ENCODE results near the gene GRK1.

GRK1 gene

DNA sequence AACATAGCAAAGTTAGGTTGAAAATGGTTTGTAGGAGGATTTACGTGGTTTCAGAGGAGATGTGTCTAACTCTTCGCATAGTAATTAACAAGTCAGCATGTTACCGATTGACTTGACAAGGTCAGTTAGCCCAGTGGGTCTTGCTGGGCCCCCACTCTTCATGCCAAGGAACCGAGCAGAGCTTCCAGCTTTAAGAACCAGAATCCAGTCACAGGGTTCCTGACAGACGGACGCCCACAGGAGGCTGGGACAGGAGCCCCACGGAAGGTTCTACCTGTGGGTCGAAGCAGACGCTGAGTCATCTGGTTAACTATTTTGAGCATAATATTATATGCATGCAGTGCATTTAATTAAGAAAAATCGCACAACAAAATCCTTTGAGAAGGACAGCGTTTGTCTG is 95.5 kb downstream of the GRK1 start:
- DNase-seq (no peak), ATAC-seq (replicated peaks) (no peak)
- Mint-ChIP-seq H3K4me1 (peaks cover 11 to 15% of the 10 kb centered on the region in 2 donors), H3K27ac (no peak overlapping the region), H3K27me3 (peaks cover 58 to 59% of the 10 kb centered on the region in 2 donors), H3K36me3 (peaks cover 0 to 3% of the 10 kb centered on the region in 2 donors), H3K4me3 (no peak overlapping the region), H3K9me3 (no peaks in the 10 kb centered on the region)

DNA sequence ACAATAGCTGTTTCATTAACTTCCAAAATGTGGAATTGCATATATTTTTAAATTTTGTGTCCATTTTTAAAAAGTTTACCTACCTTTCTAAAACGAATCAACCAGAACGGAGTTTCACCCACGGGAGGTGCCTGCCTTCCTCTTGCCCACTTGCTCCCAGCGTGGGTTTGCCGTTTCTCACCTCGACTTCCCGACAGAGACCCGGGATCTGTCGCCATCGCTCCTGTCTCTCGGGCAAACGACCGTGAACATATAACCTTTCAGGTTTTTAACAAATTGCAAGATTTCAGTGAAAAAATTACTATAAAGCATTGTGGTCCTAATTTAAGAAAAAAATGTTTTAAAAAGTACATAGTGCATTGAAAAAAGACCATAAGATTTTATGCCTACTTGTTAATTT is 96.2 kb downstream of the GRK1 start:
- Mint-ChIP-seq H3K27ac (no peak overlapping the region), H3K27me3 (peaks cover 58 to 59% of the 10 kb centered on the region in 2 donors), H3K9me3 (no peaks in the 10 kb centered on the region), H3K4me3 (no peak overlapping the region), H3K36me3 (peaks cover 0 to 3% of the 10 kb centered on the region in 2 donors), H3K4me1 (peaks cover 9 to 13% of the 10 kb centered on the region in 2 donors)
- DNase-seq (no peak), ATAC-seq (replicated peaks) (no peak)

DNA sequence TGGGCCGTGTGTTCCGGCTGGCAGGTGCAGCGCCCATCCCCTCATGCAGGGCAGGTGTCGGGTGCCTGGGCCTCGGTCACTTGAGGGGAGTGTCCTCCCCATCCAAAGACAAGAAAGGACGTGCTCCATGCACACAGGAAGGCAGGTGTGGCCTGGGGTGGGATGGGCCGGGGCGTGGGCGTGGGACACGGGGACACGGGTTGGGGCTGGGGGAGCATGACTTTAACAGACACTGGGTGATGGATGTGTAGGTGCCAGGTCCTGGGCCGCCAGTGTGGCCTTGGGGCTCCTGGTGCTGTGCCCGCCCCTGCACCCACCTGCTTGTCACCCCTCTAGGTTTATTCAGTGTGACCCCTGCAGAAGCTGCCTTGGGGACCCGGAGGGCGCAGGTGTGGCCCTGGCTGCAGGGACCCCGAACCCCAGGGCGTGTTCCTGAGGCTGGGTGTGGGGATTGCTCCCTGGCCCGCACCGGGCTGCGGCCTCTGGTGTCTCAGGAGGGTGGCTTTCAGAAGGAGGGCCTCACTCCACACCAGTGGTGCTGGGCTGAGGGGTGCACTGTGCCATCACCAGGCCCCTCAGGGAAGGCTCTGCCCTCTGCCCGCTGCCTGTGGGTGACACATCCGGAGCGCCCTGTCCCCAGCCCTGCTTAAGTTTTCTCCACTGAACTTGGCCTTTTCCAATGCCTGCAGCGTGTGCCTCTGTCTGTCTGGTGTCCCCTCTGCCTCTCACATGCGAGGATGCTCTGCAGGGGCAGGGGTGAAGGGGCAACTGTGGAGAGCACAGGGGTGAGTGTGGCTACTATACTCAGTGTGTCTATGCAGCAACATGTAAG is 97.2 kb downstream of the GRK1 start:
- Mint-ChIP-seq H3K4me3 (no peak overlapping the region), H3K4me1 (peaks cover 5 to 7% of the 10 kb centered on the region in 2 donors), H3K9me3 (no peaks in the 10 kb centered on the region), H3K27me3 (peaks cover 60 to 66% of the 10 kb centered on the region in 2 donors), H3K27ac (no peak overlapping the region), H3K36me3 (no peaks in the 10 kb centered on the region)
- ATAC-seq (replicated peaks) (no peak), DNase-seq (no peak)

DNA sequence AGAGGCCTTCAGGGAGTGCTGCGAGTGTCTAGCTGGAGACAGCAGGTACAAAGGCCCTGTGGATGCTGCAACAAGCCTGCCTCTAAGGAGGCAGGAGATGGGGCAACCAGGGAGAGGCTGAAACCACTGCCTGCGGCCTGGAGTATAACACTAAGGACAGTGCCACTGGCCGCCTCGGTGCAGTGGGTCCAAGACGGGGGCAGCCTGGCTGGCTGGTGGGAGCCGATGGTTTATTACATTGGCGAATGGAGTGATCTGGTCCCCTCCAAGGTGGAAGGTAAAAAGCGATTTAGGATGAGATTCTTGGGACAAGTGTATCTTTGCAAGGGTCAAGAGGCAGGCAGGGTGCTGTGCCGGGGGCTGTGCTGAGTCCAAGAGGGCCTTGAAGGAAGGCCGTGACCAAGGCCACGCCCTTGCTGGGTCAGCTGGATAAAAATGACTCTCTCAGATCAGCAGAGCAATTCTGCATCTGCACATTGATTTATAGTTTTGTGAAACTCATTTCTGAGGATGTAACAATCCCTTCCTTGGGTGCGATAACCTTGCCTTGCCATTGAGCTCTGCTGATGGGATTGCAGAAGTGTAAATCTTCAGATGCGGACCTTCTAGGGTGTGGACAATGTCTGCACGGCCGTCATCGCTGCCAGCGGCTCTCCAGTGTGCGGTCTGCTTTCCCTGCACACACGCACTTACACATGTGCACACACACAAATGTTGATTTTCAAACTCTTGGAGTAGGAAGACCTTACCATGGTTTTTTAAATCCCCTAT is 98.0 kb downstream of the GRK1 start:
- Mint-ChIP-seq H3K4me1 (no peaks in the 10 kb centered on the region), H3K4me3 (no peak overlapping the region), H3K36me3 (no peaks in the 10 kb centered on the region), H3K27ac (no peak overlapping the region), H3K27me3 (peaks cover 53 to 60% of the 10 kb centered on the region in 2 donors), H3K9me3 (no peaks in the 10 kb centered on the region)
- DNase-seq (no peak), ATAC-seq (replicated peaks) (no peak)

DNA sequence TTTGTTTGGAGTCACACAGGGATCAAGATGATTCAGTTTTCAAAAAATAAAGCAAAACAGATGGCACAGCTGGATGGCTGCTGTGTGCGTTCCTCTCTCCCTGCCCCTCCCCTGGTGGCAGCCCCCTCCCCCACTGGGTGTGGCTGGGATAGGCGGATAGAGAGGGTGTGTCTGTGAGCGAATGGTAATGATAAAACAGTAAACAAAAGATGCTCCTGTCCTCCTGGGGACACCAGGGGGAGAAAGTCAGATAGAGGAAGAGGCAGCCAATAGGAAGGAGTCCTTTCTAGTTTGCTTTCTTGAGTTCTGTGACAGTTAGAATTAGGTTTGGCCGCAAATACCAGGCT is 98.5 kb downstream of the GRK1 start:
- Mint-ChIP-seq H3K9me3 (no peaks in the 10 kb centered on the region), H3K4me3 (no peak overlapping the region), H3K36me3 (no peaks in the 10 kb centered on the region), H3K27ac (no peak overlapping the region), H3K4me1 (no peaks in the 10 kb centered on the region), H3K27me3 (peaks cover 49 to 58% of the 10 kb centered on the region in 2 donors)
- ATAC-seq (replicated peaks): no peak
- no peak for DNase-seq

DNA sequence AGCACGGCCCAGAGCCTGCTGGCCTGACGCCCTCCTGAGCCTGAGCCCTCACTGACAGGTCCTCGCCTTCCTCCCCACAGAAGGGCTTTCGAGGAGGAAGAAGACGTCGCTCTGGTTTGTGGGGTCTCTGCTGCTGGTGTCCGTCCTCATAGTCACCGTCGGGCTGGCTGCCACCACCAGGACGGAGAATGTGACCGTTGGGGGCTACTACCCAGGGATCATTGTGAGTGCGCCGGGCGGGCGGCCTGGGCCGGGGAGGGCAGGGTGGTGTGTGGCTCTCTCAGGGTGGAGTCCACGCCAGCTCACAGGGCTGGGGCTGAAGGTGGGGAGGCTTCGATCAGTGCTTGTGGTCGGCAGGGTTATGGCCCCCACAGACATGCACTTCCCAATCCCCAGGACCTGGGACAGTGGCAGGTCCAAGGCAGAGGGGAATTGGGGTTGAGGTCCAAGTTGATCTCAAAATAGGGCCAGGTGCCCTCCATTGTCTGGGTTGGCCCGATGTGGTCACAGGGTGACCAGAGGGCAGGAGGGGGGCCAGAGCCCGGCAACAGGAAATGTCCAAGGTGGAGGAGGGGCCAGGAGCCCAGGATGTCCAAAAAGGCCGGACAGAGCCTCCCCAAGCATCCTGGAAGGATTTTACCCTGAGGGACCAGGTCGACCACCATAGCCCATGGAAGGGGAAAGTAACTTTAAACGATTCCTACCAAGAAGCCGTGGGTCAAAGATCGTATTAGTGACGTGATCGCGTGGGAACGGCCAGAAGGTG is 99.2 kb downstream of the GRK1 start:
- no peaks in the 10 kb centered on the region for H3K9me3 Mint-ChIP-seq
- no peaks in the 10 kb centered on the region for H3K4me1 Mint-ChIP-seq
- H3K27me3 Mint-ChIP-seq: peaks cover 42 to 51% of the 10 kb centered on the region in 2 donors
- ATAC-seq (replicated peaks): no peak
- no peak overlapping the region for H3K27ac Mint-ChIP-seq
- no peaks in the 10 kb centered on the region for H3K36me3 Mint-ChIP-seq
- H3K4me3 Mint-ChIP-seq: no peak overlapping the region
- no peak for DNase-seq

DNA sequence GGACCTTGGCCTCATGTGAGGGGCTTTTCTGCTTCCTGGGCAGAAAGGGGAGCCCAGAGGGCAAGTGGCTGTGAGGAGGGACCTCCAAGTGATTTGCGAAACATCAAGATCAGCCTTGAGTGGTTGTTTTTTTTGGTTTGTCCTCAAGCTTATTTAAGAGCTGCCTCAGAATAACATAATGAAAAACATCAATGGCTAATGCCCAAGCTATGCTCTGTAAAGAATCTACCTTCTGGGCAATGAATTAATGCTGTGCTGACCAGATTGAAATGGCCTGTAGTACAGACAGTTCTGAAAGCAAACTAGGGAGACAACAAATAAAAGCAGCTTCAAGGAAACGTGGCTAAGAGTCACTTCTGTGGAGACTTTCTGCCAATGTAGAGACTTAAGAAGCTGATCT is 100.3 kb downstream of the GRK1 start:
- peaks cover 31 to 39% of the 10 kb centered on the region in 2 donors for H3K27me3 Mint-ChIP-seq
- H3K27ac Mint-ChIP-seq: no peak overlapping the region
- no peaks in the 10 kb centered on the region for H3K4me1 Mint-ChIP-seq
- no peak overlapping the region for H3K4me3 Mint-ChIP-seq
- H3K36me3 Mint-ChIP-seq: no peaks in the 10 kb centered on the region
- H3K9me3 Mint-ChIP-seq: peaks cover 0 to 3% of the 10 kb centered on the region in 2 donors
- no peak for ATAC-seq (replicated peaks)
- no peak for DNase-seq

DNA sequence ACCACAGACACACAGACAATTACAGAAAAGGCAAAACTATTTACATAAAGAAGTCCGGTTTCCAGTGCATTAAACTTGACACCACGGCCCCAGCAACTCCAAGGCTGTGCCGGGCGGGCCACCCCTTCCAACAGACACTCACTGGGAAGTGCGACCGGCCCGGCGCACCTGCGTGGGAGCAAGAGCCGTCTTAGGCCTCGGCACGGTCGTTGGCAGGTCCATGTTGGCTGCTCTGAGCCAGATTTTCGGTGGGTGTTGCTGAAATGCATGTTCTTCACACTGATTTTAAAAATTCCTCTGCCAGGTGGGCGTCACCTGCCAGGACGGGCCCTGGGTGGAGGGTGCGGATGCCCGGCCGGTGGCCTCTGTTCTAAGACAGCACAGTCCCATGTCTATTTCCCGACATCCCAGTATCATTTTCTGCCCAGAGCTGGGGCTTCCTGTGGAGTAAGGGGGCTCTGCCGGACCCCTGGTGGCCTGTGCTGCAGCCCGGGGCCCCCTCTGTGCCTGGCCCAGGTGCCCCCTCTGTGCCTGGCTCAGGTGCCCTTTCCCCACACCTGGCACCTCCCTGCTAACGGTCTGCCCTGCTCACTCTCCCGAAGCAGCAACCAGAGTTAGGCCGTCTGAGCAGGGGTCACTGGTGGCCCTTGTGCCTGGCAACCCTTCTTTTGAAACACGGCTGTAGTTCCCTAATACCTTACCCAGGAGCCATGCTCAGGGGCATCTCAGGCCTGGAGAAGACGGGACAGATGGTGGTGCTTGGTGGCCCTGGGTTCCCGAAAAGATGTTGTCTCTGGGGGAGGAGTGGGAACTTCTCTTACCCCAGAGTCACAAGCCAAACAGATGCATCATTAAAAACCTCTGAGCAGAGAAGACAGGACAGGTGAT is 101.2 kb downstream of the GRK1 start:
- Mint-ChIP-seq H3K4me3 (no peak overlapping the region), H3K36me3 (no peaks in the 10 kb centered on the region), H3K27ac (no peak overlapping the region), H3K9me3 (peaks cover 0 to 3% of the 10 kb centered on the region in 2 donors), H3K27me3 (peaks cover 27 to 30% of the 10 kb centered on the region in 2 donors), H3K4me1 (no peaks in the 10 kb centered on the region)
- DNase-seq (no peak), ATAC-seq (replicated peaks) (no peak)

DNA sequence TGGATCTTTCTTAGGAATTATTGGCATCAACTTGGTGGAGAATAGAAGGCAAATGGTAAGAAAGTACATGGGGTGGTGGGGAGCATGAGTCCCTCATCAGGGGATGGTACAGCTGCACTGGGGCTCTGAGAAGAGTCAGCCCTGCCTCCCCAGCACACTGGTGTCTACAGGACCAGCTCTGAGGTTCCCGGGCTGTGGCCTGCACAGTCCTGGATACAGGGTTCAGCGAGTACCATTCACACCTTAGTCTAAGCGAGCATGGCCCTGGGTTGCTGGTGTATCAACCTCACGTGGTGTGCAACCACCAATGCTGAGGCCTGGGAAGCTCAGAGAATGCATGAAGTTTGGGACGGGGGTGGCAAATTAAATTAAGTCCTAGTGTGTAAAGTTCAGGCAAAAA is 102.1 kb downstream of the GRK1 start:
- Mint-ChIP-seq H3K27ac (no peak overlapping the region), H3K4me3 (no peak overlapping the region), H3K27me3 (peaks cover 20 to 24% of the 10 kb centered on the region in 2 donors), H3K4me1 (no peaks in the 10 kb centered on the region), H3K36me3 (no peaks in the 10 kb centered on the region), H3K9me3 (peaks cover 0 to 3% of the 10 kb centered on the region in 2 donors)
- ATAC-seq (replicated peaks) (no peak), DNase-seq (no peak)

DNA sequence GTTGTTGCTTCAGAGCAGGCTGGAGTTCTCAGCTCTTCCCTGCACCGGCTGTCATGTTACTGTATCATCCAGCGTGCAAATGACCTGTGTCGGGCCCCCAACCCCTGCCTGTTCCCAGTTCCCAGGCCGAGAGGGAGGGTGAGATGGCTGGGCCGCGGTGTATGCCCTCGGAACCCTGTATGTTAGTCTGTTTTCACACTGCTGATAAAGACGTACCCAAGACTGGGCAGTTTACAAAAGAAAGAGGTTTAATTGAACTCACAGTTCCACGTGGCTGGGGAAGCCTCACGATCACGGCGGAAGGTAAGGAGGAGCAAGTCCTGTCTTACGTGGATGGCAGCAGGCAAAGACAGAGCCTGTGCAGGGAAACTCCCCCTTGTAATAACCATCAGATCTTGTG is 102.9 kb downstream of the GRK1 start:
- no peak overlapping the region for H3K27ac Mint-ChIP-seq
- H3K27me3 Mint-ChIP-seq: peaks cover 16 to 24% of the 10 kb centered on the region in 2 donors
- H3K4me3 Mint-ChIP-seq: no peak overlapping the region
- no peaks in the 10 kb centered on the region for H3K4me1 Mint-ChIP-seq
- H3K36me3 Mint-ChIP-seq: no peaks in the 10 kb centered on the region
- peaks cover 0 to 3% of the 10 kb centered on the region in 2 donors for H3K9me3 Mint-ChIP-seq
- ATAC-seq (replicated peaks) (no peak), DNase-seq (no peak)

DNA sequence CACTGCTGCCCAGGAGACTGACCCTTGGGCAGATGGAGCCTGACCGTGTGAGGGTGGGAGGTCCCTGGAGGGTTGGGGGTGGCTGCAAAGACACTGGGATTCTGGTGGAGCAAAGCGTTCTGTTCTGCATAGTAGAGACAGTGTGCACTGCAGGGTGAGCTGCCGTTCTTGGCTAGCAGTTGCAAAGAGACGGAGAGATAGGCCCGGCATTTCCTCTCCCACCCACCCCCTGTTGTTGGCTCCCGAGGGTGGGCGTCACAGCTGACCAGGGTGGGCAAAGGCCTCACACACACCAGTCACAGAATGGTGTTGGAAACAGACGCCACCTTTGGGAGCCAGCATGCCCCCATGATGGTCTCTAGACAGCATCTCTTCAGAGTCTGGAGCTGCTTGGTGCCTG is 103.4 kb downstream of the GRK1 start:
- no peak overlapping the region for H3K27ac Mint-ChIP-seq
- ATAC-seq (replicated peaks) (no peak), DNase-seq (no peak)
- H3K4me3 Mint-ChIP-seq: no peak overlapping the region
- no peaks in the 10 kb centered on the region for H3K36me3 Mint-ChIP-seq
- H3K27me3 Mint-ChIP-seq: peaks cover 14 to 22% of the 10 kb centered on the region in 2 donors
- peaks cover 0 to 3% of the 10 kb centered on the region in 2 donors for H3K9me3 Mint-ChIP-seq
- no peaks in the 10 kb centered on the region for H3K4me1 Mint-ChIP-seq

DNA sequence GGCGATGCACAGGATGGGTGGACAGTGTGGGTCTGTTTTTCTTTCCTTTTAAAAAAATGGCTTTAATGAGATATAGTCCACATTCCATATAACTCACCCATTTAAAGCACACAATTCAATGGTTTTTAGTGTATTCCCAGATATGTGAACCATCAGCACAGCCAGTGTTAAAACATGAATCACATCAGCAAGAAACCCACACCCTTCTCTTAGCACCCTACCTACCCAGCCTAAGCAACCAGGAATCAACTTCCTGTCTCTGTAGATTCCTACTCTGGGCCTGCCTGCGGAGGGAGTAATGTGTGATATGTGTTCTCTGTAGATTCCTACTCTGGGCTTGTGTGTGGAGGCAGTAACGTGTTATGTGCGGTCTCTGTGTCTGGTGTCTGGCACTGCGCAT is 103.9 kb downstream of the GRK1 start:
- H3K4me1 Mint-ChIP-seq: no peaks in the 10 kb centered on the region
- H3K27ac Mint-ChIP-seq: no peak overlapping the region
- H3K36me3 Mint-ChIP-seq: no peaks in the 10 kb centered on the region
- ATAC-seq (replicated peaks): no peak
- H3K4me3 Mint-ChIP-seq: no peak overlapping the region
- no peak for DNase-seq
- peaks cover 9 to 17% of the 10 kb centered on the region in 2 donors for H3K27me3 Mint-ChIP-seq
- H3K9me3 Mint-ChIP-seq: peaks cover 0 to 3% of the 10 kb centered on the region in 2 donors

DNA sequence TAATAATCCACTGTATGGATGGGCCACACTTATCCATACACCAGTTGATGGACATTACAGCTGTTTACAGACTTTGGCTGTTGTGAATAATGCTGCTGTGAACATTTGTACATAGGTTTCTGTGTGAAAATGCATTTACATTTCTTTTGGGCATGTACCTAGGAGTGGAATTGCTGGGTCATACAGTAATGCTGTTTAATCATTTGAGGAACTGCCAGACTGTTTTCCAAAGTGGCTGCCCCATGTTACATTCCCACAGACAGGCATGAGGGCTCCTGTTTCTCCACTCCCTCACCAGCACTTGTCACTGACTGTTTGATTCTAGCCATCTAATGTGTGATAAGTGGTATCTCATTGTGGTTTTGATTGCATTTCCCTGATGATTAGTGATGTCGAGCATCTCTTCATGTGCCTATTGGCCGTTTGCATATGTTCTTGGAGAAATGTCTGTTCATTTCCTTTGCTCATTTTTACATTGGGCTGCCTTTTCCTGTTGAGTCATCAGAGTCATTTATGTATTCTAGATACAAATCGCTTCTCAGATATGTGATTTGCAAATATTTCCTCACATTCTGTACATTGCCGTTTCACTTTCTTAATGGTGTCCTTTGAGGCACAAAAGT is 104.8 kb downstream of the GRK1 start:
- DNase-seq: no peak
- H3K4me3 Mint-ChIP-seq: no peak overlapping the region
- ATAC-seq (replicated peaks): no peak
- H3K27ac Mint-ChIP-seq: no peak overlapping the region
- H3K4me1 Mint-ChIP-seq: no peaks in the 10 kb centered on the region
- H3K9me3 Mint-ChIP-seq: peaks cover 0 to 3% of the 10 kb centered on the region in 2 donors
- H3K27me3 Mint-ChIP-seq: peaks cover 5 to 18% of the 10 kb centered on the region in 2 donors
- H3K36me3 Mint-ChIP-seq: no peaks in the 10 kb centered on the region

Measured in stimulated activated naive B cell treated with anti-CD40 and anti-IgM and Interleukin-4, amounts not matched to agents 10 μg/mL and 1 μg/mL and 100 μg/mL, for 72 hours (primary cell).